Pons (tissue), 1 donor: ENCODE results near the gene NDUFA13.

Experiments
- DNase-seq: peaks from one replicate; pipeline ENCODE4 v3.0.0-alpha.2; 2016; ENCODE audit warnings: low spot score

Gene NDUFA13

DNA sequence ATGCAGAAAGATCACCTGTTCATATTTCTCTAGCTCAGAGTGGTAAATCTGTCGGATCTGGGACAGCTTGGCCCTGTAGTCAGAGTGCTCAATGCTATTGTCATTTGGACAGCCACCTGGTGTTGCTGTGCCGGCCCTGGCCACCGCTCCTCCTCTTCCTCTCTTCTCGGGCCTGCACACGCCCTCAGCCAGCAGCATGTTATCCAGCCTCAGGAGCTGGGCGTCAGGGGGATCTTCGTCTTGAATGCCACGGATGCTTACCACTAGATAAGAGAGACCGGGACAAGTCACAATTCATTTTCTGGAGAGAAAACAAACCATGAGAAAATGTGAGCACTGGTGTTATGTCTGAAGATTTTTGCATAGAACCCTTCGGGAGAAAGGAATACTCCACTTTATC lies 54.5 kb downstream of the NDUFA13 start:
- no peak for DNase-seq

DNA sequence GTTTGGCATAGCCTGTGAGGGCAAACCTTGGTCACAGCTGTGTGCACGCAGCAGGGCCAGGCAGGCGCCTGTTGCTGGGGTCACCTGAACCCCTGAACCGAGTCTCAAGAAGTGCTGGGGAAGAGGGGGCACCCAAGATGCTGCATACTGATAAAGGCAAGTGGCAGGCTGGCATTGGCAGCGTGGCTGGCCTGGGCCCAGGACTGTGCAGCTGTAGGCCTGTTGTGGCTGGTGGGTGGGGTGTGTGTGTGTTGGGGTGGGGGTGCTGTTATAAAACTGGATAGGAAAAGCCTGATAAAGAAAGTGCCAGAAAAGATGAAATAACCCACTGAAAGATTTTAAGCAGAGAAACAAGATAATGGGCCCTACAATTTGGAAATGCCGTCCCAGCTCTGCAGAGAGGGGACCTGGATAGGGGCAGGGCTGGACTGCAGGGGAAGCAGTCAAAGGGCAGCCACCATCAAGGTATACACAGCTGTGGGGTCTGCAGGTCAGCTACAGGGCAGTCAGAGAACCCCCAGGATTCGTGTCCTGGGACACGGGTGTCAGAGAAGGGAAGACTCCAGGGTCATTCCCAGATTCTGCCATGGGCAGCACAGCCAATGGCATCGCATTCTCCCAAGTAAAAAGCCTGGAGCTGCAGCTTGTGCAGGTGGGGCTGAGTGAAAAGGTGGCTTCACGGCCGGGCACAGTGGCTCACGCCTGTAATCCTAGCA lies 55.2 kb downstream of the NDUFA13 start:
- DNase-seq = no peak

DNA sequence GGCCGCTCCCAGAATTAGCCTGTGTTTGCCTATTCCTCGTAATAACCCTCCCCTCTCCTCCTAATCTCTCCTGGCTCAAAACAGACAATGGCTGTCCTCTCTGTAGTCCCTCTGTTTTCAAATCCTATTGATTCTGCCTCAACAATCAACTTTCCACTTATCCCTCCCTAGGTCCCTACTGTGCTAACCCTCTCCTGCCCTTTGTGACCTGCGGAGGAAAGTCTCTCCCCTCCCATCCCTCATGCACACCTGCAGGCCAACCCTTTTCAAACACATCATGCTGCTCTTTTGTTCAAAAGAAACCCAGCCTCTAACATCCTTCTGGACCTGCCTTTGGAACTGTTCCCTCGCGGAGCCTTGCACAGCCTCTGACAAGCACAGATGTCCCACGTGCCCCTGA lies 59.4 kb downstream of the NDUFA13 start:
- DNase-seq = no peak
